COLO668 (cell line): Measurements from ENCODE around the gene POU4F3.
A peak's percentile ranks its signal among the peaks of the same experiment; 100 is the strongest.

Experiments
- DNase-seq: peaks from one replicate; lab custom pipeline; 2025; ENCODE audit not compliant: unreplicated experiment; lab: John Stamatoyannopoulos, UW

POU4F3 gene

DNA sequence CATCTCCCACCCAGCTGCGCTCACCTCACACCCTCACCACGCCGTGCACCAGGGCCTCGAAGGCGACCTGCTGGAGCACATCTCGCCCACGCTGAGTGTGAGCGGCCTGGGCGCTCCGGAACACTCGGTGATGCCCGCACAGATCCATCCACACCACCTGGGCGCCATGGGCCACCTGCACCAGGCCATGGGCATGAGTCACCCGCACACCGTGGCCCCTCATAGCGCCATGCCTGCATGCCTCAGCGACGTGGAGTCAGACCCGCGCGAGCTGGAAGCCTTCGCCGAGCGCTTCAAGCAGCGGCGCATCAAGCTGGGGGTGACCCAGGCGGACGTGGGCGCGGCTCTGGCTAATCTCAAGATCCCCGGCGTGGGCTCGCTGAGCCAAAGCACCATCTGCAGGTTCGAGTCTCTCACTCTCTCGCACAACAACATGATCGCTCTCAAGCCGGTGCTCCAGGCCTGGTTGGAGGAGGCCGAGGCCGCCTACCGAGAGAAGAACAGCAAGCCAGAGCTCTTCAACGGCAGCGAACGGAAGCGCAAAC lies 1.1 kb downstream of the POU4F3 start:
- DNase-seq, result no peak

DNA sequence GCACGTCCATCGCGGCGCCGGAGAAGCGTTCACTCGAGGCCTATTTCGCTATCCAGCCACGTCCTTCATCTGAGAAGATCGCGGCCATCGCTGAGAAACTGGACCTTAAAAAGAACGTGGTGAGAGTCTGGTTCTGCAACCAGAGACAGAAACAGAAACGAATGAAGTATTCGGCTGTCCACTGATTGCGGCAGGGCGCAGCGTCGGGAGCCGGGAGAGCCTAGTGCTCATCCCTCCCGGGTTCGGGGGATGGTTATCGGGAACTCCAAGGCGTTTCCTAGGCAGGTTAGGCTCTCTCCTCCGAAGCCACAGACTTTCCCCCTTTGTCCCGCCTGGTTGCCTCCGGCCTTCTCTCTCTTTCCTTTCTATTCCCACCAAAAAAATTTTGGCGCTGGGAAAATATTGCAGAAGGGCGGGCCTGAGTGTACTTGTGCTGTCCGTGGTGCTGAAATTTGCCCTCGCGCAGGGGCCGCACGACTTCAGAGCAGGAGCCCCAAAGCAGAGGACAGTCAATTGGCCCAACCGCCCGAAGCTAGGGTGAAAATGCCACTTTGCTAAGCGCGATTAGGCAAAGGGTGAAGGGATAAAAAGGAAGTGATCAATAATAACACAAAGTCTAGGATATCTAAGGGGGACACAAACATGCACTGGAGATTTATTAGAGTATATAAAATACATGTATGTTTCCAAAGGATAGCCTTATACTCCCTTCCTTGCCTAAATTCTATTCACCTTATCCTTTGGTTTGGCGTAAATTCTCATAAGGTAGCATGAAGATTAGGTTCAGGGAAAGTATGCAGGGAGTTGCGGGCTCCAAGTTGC lies 1.8 kb downstream of the POU4F3 start:
- DNase-seq, result no peak

GRCh38 chr5:146341854-146342253 lies 3.2 kb downstream of the POU4F3 start:
- DNase-seq, result no peak

DNA sequence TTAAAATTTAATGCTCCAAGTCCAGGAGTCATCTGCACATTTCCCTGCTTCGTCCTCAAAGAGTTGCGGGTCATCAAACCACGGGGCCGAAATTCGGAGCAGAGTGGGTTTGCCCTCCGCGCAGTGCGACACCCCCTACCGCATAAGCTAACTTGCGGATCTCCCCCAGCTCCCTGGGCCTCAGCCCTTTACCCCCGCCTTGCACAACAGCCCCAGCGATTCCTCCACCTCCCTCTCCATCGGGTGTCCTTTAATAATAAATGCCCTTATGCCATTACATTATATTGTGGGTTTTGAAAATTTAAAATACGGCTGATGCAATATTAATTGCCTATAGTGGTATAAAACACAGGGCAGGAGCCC lies 3.9 kb downstream of the POU4F3 start:
- DNase-seq, result no peak

DNA sequence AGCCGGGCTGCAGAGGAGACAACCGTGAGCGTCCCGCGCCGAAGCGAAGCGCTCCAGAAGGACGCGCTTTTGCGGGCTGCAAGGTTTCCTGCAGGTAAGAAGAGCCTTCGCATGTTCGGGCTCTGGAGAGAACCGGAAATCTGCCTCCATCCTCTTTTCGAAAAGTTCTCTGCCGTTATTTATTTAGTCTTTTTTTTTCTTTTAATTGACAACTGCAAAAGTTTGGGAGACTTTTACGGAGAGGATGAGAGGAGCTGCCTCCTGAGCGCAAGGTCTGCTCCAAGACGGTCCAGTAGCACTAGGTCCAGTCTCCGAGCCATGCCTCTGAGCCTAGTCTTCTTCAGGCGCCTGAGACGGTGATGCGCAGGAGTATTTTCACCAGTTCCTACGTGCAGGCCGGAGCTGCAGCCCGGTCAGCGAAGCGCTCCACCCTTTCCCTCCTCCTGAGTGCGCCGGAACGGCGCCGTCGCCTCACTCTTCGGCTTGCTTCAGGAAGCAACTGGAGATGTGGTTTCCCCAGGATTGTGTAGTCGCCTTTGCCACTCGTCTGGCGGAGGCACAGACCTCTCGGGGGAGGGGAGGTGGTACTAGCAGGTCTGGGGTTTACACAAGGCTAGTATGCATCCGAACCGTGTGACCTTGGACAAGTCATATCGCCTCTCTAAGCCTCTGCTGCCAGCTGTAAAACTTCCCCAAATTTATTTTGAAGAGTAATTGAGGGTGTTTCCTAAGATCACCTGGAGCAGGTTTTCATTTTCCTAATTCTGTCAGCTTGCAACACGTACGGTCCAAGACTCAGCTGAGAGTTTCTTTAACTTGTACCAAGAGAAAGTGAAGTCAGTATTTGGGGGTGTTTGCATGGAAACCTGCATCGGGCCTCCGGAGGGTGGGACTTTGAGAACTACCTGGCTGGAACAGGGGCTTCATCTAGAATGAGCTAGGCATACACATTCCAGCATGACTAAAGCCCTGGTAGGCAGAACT lies 4.5 kb downstream of the POU4F3 start:
- no peak for DNase-seq

DNA sequence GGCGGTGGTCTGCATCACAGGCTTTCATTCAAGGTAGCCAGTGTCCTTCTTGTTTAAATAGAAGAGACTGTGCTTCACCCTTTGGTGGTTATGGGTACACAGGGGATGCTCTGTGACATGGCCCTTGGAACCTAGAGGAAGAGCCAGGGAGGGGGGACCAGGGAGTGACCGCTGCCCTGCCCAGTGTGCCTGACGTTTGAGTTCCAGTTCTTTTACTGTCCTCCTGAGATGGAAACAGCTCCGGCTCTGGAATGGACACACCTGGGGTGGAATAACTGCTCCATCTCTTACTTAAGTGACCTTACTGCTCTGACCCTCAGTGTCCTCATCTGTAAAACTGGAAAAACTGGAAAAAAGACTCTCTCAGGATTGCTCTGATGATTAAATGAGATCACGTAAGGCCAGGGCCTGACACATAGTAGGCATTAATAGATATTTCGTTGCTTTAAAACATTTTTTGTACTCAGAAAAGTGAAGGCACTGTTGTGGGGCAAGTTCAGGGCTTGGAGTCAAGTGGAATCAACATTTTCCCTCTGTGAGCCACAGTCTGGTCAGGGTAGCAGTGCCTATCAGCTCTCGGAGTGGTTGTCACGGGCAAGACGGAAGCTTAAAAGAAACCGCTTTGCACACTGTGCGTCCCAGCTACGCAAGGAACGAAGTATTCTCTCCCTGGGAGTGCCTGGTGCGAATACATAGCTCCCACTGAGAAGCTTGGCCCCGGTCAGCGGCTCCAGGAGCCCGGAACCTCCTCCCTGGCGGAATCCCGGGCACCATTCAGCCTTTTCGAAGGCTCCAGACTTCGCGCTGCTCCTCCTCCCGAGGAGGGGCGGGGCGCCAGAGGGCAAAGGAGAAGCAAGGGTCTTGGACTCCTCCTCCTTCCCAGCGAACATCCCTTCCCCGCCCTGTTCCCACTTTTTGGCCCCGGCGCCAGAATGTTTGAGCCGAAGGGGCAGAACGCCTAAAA lies 5.8 kb downstream of the POU4F3 start:
- DNase-seq, result peak; percentile 1

- no peak for DNase-seq
These were observed 6.6 kb downstream of the POU4F3 start for GRCh38 chr5:146345240-146345577.

DNA sequence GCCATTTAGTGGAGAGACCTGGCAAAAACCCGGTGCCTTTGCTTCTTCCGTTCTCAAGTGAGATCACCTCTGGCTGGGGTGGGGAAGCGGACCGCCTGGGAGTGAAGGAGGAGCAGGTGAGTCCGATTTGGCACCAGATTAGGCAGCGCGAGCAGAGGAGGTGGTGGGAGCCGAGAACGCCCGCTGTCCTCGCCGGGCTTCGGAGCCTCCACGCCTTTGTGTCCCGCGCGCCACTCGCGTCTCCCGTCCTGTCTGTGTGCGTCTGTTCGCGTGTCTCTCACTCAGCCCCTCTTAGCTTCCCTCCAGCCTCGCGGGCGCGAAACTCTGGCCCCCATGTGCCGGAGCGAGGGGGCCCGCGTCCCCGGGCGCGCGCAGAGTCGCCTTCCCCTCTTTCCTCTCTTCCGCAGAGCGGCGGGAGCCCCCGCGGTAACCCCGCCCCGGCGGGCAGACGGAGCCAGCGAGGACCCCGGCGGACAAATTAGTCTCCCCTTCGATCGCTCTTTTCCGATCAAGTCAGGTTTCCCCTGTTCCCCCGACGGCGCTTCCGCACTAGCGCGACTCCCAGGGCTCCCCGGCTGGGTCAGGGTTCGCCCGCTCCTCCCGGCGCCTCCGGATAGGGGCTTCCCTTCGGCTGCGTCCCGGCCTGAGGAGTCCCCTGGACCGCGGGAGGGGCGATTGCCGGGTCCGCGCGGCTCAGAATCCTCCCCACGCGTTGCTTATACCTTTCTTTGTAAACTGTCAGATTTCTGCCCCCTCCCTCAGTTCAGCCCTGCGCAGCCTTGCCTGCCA lies 7.1 kb downstream of the POU4F3 start:
- DNase-seq, result peak; percentile 4

GRCh38 chr5:146357126-146357525 lies 18.5 kb downstream of the POU4F3 start:
- no peak for DNase-seq

DNA sequence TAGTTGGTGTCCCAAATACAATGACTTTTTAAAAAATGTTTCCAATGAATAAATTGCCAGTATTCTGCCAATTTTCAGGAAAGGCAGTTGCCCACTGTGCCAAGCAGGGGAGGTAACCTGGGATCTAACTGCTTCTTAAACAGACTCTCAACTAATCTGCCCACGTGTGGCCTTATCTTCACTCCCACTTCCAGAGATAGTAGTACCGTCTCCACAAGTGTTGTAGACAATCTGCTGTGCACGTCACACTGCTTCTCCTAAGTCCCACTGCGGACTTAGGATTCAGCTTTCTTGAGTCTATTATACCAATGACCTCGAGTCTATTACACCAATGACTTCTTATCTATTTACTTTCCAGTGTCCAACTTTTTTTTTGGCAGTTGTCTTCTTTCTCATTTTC lies 21.2 kb downstream of the POU4F3 start:
- no peak for DNase-seq

GRCh38 chr5:146363161-146363874 lies 24.7 kb downstream of the POU4F3 start:
- no peak for DNase-seq

DNA sequence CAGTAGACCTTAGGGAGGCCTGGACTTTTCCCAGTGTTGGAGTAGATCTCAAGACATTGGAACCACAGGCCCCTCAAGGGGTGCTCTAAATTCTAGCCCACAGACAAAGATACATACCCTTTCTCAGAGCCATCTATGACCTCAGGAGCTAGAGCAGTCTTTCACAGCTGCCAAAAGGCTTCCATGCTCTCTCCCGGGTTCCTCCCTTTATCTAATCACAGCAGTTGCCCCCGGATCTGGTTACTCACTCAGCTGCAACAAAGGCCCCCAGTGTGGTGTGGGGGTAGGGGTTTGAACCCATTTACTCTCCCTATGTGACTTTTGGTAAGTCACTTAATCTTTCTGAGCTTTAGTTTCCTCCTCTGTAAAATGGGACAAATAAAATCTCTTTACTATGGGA lies 27.0 kb downstream of the POU4F3 start:
- DNase-seq, result no peak

DNA sequence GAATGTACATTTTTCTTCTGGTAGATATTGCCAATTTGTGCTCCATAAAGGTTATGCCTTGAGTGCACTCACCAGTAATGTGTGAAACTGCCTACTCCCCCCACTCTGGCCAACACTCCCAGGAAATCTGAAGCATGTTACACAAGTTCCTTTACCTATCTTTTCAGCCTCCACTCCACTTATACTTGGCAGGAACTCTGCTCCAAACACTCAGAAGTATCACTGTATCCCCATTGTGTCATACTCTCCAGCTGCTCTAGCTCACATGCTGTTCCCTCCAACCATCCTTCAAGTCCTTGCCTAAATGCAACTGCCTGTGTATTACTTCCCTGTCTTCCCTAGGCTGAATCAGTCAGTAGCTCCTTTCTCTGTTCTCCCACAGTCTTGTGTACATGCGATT lies 28.3 kb downstream of the POU4F3 start:
- no peak for DNase-seq

- DNase-seq, result no peak
These were observed 29.5 kb downstream of the POU4F3 start for GRCh38 chr5:146368137-146368536.

- DNase-seq, result no peak
These were observed 31.1 kb downstream of the POU4F3 start for GRCh38 chr5:146369691-146370090.

DNA sequence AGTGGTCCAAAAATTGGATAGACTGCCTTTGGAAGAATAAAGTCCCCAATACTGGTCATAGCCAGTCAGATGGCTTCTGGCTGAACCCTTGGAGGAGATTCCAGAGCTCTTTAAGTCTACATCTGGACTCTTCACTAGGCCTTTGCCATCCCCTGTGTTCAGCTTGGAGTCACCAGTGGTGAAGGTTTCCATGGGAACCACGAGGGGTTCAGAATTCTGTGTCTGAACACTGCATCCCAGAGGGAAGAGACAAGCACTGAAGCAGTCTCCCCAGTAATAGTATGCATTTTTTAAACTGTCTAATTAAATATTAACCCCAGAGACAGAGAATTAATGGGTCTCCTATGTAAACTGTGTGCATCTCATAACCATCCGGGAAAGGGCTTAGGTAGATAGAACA lies 38.2 kb downstream of the POU4F3 start:
- no peak for DNase-seq

DNA sequence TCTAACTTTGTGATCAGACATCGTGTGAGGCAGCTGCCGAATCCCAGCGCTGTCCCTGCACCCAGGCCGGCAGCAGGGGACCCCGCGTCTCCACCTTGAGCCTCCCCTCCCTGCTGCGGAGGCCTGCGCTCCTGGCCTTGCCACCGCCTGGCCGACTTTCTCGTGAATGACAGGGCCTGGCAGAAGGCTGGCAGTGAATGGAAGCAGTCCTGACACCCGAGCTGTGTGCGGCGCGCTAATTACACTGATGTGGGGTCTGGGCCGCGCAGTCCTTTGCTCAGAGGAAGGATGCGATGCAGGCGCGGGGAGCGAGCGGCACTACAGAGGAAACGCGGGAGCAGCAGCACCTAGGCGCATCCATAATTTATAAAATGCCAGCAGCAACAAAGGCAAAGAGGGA lies 40.3 kb downstream of the POU4F3 start:
- no peak for DNase-seq

GRCh38 chr5:146380714-146381113 lies 42.1 kb downstream of the POU4F3 start:
- DNase-seq, result no peak

DNA sequence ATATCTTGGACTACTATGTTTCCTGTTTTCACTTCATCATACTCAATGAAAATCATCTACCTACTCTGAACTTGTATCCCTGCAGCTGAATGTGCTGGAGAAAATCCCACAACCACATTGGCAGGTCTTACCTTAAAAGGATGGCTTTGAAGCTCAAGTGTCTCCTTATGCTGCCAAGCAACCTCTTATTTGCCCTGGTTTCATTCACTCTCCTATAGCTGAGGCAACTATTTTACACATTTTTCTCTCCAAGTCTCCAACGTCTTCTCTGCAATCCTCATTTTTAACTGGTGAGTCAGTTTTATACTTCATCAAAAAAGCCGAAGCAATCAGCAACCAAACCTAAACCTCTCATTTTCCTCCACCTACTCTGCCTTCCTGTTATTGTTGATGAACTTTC lies 49.7 kb downstream of the POU4F3 start:
- DNase-seq, result no peak
